Spleen (tissue), 7 donors: Measurements from ENCODE around the gene EFR3B.

Source experiments
- CTCF ChIP-seq, 11 experiments: fragments of 200-600 bp in 7 of 11; fragments of 450-650 bp in 4 of 11; sonication (generic) in 4 of 11; IDR thresholded peaks in 8 of 11; conservative IDR thresholded peaks in 3 of 11; 1 replicate in 7 of 11; 2 replicates in 4 of 11; pipeline versions ENCODE4 v1.4.0 to v1.8.0; 2016 to 2021; ENCODE audit warnings: antibody characterized with exemption in 11 of 11, inconsistent platforms in 4 of 11, mild to moderate bottlenecking in 1 of 11
- POLR2A ChIP-seq, 3 donors: fragments of 450-650 bp; IDR thresholded peaks; one replicate each; pipeline ENCODE4 v1.5.1; 2017; ENCODE audit warnings: antibody characterized with exemption in 3 of 3, mild to moderate bottlenecking in 1 of 3
- POLR2AphosphoS5 ChIP-seq, 3 donors: sonication (generic); formaldehyde crosslinking; IDR thresholded peaks; one replicate each; pipeline ENCODE4 v1.5.1; 2017; ENCODE audit warnings: antibody characterized with exemption in 3 of 3
- donor health status: DM: no; HTN: no; CAD: no; lungs with moderate emphysema.
- donor health status: DM: no; HTN: no; CAD: no.
- donor health status: DM: no; HTN: no; CAD: no.

DNA sequence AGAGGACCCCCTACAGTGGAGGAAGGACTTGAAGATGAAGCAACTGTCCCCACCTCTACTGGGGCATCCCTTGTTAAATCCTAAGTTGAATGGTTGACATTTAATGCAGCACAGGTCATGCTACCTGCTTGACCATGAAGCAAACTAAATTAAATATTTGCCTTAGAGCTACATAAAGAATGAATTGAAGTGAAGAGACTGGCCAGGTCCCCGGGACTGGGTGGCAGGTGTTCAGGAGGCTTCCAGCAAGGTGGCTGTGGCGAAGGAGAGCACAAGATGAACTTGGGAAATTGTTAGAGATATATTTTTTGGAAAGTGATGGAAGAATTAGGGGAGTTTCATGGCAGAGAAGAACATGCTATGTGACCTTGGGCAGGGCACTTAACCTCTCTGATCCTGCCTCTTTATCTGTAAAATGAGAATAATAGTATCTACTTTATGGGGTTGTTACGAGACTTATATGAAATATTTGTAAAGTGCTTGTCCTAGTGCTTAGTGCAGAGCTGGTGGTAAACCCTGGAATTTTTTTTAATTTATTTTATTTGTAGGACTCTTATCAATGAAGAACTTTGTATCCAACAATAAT, 37.3 kb downstream of the EFR3B start:
- TF ChIP-seq CTCF (IDR thresholded peaks at IDR 0.05 in 8 of 11, conservative IDR thresholded peaks at IDR 0.05 in 3 of 11) (no peak), POLR2AphosphoS5 (IDR thresholded peaks at IDR 0.05) (no peak), POLR2A (IDR thresholded peaks at IDR 0.05) (no peak)
